Measurements from ENCODE around the gene SPECC1.
"Not testable (repeated sequence)": the region's sequence is repeated elsewhere in the genome, so short reads cannot be mapped to it uniquely, and the experiment has no call there.

Gene SPECC1

GRCh38 chr17:20313891-20314290, 304.7 kb downstream of the SPECC1 start:
- no peak for TF ChIP-seq CTCF (IDR thresholded peaks at IDR 0.05; ENCODE audit: extremely low read depth, missing control alignments)
- DNase-seq (ENCODE audit: low spot score), result no peak

- no peak for DNase-seq (ENCODE audit: low spot score)
- TF ChIP-seq CTCF (IDR thresholded peaks at IDR 0.05; ENCODE audit: extremely low read depth, missing control alignments), result no peak
These were observed 305.7 kb downstream of the SPECC1 start for GRCh38 chr17:20314834-20315233.

- DNase-seq (ENCODE audit: low spot score), result no peak
- no peak for TF ChIP-seq CTCF (IDR thresholded peaks at IDR 0.05; ENCODE audit: extremely low read depth, missing control alignments)
These were observed 306.2 kb downstream of the SPECC1 start for GRCh38 chr17:20315311-20315710.

- no peak for DNase-seq (ENCODE audit: low spot score)
- no peak for TF ChIP-seq CTCF (IDR thresholded peaks at IDR 0.05; ENCODE audit: extremely low read depth, missing control alignments)
These were observed 306.7 kb downstream of the SPECC1 start for GRCh38 chr17:20315821-20316220.

- peak; percentile 58 for DNase-seq (ENCODE audit: low spot score)
- peak; percentile 86 for TF ChIP-seq CTCF (IDR thresholded peaks at IDR 0.05; ENCODE audit: extremely low read depth, missing control alignments)
These were observed 311.5 kb downstream of the SPECC1 start for GRCh38 chr17:20320535-20321229.

- not testable (repeated sequence) for DNase-seq (ENCODE audit: low spot score)
These were observed 312.2 kb downstream of the SPECC1 start for GRCh38 chr17:20321357-20321756.

- not testable (repeated sequence) for DNase-seq (ENCODE audit: low spot score)
These were observed 318.6 kb downstream of the SPECC1 start for GRCh38 chr17:20327739-20328138.

GRCh38 chr17:20351405-20351804, 342.2 kb downstream of the SPECC1 start:
- DNase-seq (ENCODE audit: low spot score), result not testable (repeated sequence)

- not testable (repeated sequence) for DNase-seq (ENCODE audit: low spot score)
These were observed 343.4 kb downstream of the SPECC1 start for GRCh38 chr17:20352567-20352966.

- DNase-seq (ENCODE audit: low spot score), result not testable (repeated sequence)
These were observed 354.7 kb downstream of the SPECC1 start for GRCh38 chr17:20363846-20364245.

All from GM20000 (cell line).